OCI-LY1 (cell line): ENCODE data around the gene SMCO2.

Experiments
- H2AFZ ChIP-seq: fragments of 200-600 bp; sonication (generic), shearing (Covaris generic); 2 replicates; pipeline ENCODE4 v1.6.0; 2014; ENCODE audit warnings: antibody characterized with exemption, mild to moderate bottlenecking, low read length
- H3F3A ChIP-seq: fragments of 200-600 bp; sonication (generic), shearing (Covaris generic); 2 replicates; pipeline ENCODE4 v1.6.0; 2014; ENCODE audit warnings: mild to moderate bottlenecking, antibody characterized with exemption, low read length, moderate library complexity; ENCODE audit not compliant: insufficient read depth
- H3K27ac ChIP-seq: fragments of 200-600 bp; sonication (generic); 2 replicates; pipeline ENCODE4 v1.5.1; 2014; ENCODE audit warnings: low read length, mixed run types, mild to moderate bottlenecking, low read depth; ENCODE audit not compliant: poor library complexity, severe bottlenecking
- H3K27me3 ChIP-seq: fragments of 200-600 bp; sonication (generic); 2 replicates; pipeline ENCODE4 v1.6.0; 2014; ENCODE audit warnings: antibody characterized with exemption, mild to moderate bottlenecking, low read length, moderate library complexity; ENCODE audit not compliant: insufficient read depth
- H3K36me3 ChIP-seq: fragments of 200-600 bp; sonication (generic); 2 replicates; pipeline ENCODE4 v1.6.1; 2014; ENCODE audit warnings: mild to moderate bottlenecking, antibody characterized with exemption, low read length, moderate library complexity, mixed read lengths; ENCODE audit not compliant: insufficient read depth
- H3K4me1 ChIP-seq: fragments of 200-600 bp; sonication (generic); 2 replicates; pipeline ENCODE4 v1.5.1; 2014; ENCODE audit warnings: mild to moderate bottlenecking, low read length, moderate library complexity; ENCODE audit not compliant: insufficient read depth, severe bottlenecking
- H3K4me2 ChIP-seq: fragments of 200-600 bp; sonication (generic), shearing (Covaris generic); 2 replicates; pipeline ENCODE4 v1.6.1; 2014; ENCODE audit warnings: low read length
- H3K4me3 ChIP-seq: fragments of 200-600 bp; sonication (generic); 2 replicates; pipeline ENCODE4 v1.5.1; 2014; ENCODE audit warnings: low read length, low read depth, mild to moderate bottlenecking, mixed read lengths; ENCODE audit not compliant: poor library complexity, severe bottlenecking
- H3K79me2 ChIP-seq: fragments of 200-600 bp; shearing (Covaris generic); 2 replicates; pipeline ENCODE4 v1.6.1; 2016; ENCODE audit warnings: mixed run types, low read length, mixed read lengths; ENCODE audit not compliant: insufficient read depth
- H3K9ac ChIP-seq: fragments of 200-600 bp; sonication (generic), shearing (Covaris generic); 2 replicates; pipeline ENCODE4 v1.6.1; 2014; ENCODE audit warnings: mild to moderate bottlenecking, low read length, mixed read lengths
- H3K9me2 ChIP-seq: fragments of 200-600 bp; sonication (generic), shearing (Covaris generic); 2 replicates; pipeline ENCODE4 v1.6.1; 2014; ENCODE audit warnings: low read depth, mild to moderate bottlenecking, low read length, mixed read lengths
- H3K9me3 ChIP-seq: fragments of 200-600 bp; shearing (Covaris generic); 2 replicates; pipeline ENCODE4 v1.6.1; 2014; ENCODE audit warnings: low read length, mixed read lengths
- H4K20me1 ChIP-seq: fragments of 200-600 bp; sonication (generic), shearing (Covaris generic); 2 replicates; pipeline ENCODE4 v1.6.0; 2016; ENCODE audit warnings: mild to moderate bottlenecking, low read length; ENCODE audit not compliant: insufficient read depth
- CTCF ChIP-seq: fragments of 200-600 bp; sonication (generic), shearing (Covaris generic); IDR thresholded peaks from 2 replicates; pipeline ENCODE4 v1.5.1; 2017; ENCODE audit warnings: mild to moderate bottlenecking, antibody characterized with exemption, low read length, moderate library complexity, mixed read lengths
- EZH2 ChIP-seq: fragments of 200-600 bp; sonication (generic), shearing (Covaris generic); IDR thresholded peaks from 2 replicates; pipeline ENCODE4 v1.8.0; 2017; ENCODE audit warnings: borderline replicate concordance, mixed run types, mild to moderate bottlenecking, antibody characterized with exemption, low read length, moderate library complexity, mixed read lengths

The SMCO2 gene

GRCh38 chr12:27436768-27437167 lies 9.8 kb upstream of the SMCO2 start:
- no peak overlapping the region for H2AFZ ChIP-seq

GRCh38 chr12:27437839-27438238 lies 8.7 kb upstream of the SMCO2 start:
- TF ChIP-seq CTCF (no peak), EZH2 (no peak)
- Histone ChIP-seq H3K36me3 (no peaks in the 10 kb centered on the region), H3K4me2 (no peak overlapping the region)

More at GRCh38 chr12:27436768-27437167, 9.8 kb upstream of the SMCO2 start:
- no peaks in the 10 kb centered on the region for H3F3A ChIP-seq
- no peak overlapping the region for H3K4me2 ChIP-seq
- H3K9me2 ChIP-seq = no peaks in the 10 kb centered on the region
- no peaks in the 10 kb centered on the region for H3K36me3 ChIP-seq
- TF ChIP-seq CTCF (no peak), EZH2 (no peak)
- H3K27ac ChIP-seq = no peak overlapping the region
- no peaks in the 10 kb centered on the region for H4K20me1 ChIP-seq
- no peaks in the 10 kb centered on the region for H3K4me1 ChIP-seq
- H3K9ac ChIP-seq = no peak overlapping the region
- H3K4me3 ChIP-seq = no peak overlapping the region
- no peaks in the 10 kb centered on the region for H3K9me3 ChIP-seq
- no peaks in the 10 kb centered on the region for H3K79me2 ChIP-seq
- H3K27me3 ChIP-seq = no peaks in the 10 kb centered on the region

GRCh38 chr12:27447761-27448160 lies 1.2 kb downstream of the SMCO2 start:
- Histone ChIP-seq H3K4me3 (no peak overlapping the region), H4K20me1 (no peaks in the 10 kb centered on the region), H3K27ac (no peak overlapping the region), H2AFZ (no peak overlapping the region), H3K36me3 (no peaks in the 10 kb centered on the region), H3K4me2 (no peak overlapping the region), H3K9me3 (no peaks in the 10 kb centered on the region), H3K4me1 (no peaks in the 10 kb centered on the region), H3K9ac (no peak overlapping the region), H3K9me2 (no peaks in the 10 kb centered on the region), H3F3A (no peaks in the 10 kb centered on the region), H3K27me3 (no peaks in the 10 kb centered on the region), H3K79me2 (no peaks in the 10 kb centered on the region)
- TF ChIP-seq CTCF = no peak
- no peak for TF ChIP-seq EZH2

More at GRCh38 chr12:27437839-27438238, 8.7 kb upstream of the SMCO2 start:
- Histone ChIP-seq H3K79me2 (no peaks in the 10 kb centered on the region), H3K4me3 (no peak overlapping the region), H3K4me1 (no peaks in the 10 kb centered on the region), H3K27ac (no peak overlapping the region), H4K20me1 (no peaks in the 10 kb centered on the region), H3K27me3 (no peaks in the 10 kb centered on the region), H2AFZ (no peak overlapping the region), H3K9ac (no peak overlapping the region), H3F3A (no peaks in the 10 kb centered on the region), H3K9me2 (no peaks in the 10 kb centered on the region), H3K9me3 (no peaks in the 10 kb centered on the region)
